ENCODE results near the gene CATSPERB.

DNA sequence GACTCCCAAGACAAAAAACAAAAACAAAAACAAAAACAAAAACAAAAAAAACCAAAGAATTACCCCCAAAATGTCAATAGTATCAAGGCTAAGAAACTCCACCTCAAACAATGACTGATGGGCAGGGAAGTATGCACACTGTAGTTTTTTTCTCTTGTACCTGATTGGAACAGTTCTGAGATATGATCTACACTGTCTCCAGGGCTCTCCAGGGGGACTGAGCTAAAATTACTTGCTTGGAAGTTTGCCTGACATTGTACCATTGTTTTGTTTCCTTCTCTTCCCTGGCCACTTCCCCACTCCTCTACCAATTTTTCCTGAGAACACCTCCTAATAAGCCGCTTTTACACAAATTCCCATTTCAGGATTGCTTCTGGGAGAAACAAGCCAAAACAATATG is 22.3 kb upstream of the CATSPERB start:
- TF ChIP-seq, protein P1, sequence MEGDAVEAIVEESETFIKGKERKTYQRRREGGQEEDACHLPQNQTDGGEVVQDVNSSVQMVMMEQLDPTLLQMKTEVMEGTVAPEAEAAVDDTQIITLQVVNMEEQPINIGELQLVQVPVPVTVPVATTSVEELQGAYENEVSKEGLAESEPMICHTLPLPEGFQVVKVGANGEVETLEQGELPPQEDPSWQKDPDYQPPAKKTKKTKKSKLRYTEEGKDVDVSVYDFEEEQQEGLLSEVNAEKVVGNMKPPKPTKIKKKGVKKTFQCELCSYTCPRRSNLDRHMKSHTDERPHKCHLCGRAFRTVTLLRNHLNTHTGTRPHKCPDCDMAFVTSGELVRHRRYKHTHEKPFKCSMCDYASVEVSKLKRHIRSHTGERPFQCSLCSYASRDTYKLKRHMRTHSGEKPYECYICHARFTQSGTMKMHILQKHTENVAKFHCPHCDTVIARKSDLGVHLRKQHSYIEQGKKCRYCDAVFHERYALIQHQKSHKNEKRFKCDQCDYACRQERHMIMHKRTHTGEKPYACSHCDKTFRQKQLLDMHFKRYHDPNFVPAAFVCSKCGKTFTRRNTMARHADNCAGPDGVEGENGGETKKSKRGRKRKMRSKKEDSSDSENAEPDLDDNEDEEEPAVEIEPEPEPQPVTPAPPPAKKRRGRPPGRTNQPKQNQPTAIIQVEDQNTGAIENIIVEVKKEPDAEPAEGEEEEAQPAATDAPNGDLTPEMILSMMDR (IDR thresholded peaks at IDR 0.05), result no peak
- TF ChIP-seq POLR2A (IDR thresholded peaks at IDR 0.05), result no peak

Measured in thyroid gland (tissue), 4 donors.